NCI-H2171 treated with DMSO at 0.1 percent for 48 hours (cell line): ENCODE data around the gene ADARB2.
"Not testable (repeated sequence)": the region's sequence is repeated elsewhere in the genome, so short reads cannot be mapped to it uniquely, and the experiment has no call there.

Source experiments
- DNase-seq: peaks from one replicate; lab custom pipeline; 2025; lab: John Stamatoyannopoulos, UW

ADARB2 gene

GRCh38 chr10:1548146-1548545, 189.2 kb downstream of the ADARB2 start:
- no peak for DNase-seq

- no peak for DNase-seq
Measured at GRCh38 chr10:1546431-1547110, 190.8 kb downstream of the ADARB2 start.

GRCh38 chr10:1545524-1545923, 191.8 kb downstream of the ADARB2 start:
- no peak for DNase-seq

GRCh38 chr10:1544929-1545328, 192.4 kb downstream of the ADARB2 start:
- no peak for DNase-seq

GRCh38 chr10:1544209-1544673, 193.1 kb downstream of the ADARB2 start:
- no peak for DNase-seq

GRCh38 chr10:1543596-1543995, 193.7 kb downstream of the ADARB2 start:
- no peak for DNase-seq

GRCh38 chr10:1542941-1543340, 194.4 kb downstream of the ADARB2 start:
- no peak for DNase-seq

GRCh38 chr10:1540144-1540543, 197.2 kb downstream of the ADARB2 start:
- DNase-seq: no peak

GRCh38 chr10:1539216-1539615, 198.1 kb downstream of the ADARB2 start:
- no peak for DNase-seq

GRCh38 chr10:1538531-1539061, 198.7 kb downstream of the ADARB2 start:
- DNase-seq: no peak

- DNase-seq: no peak
Measured at GRCh38 chr10:1538121-1538520, 199.2 kb downstream of the ADARB2 start.

- DNase-seq: not testable (repeated sequence)
Measured at GRCh38 chr10:1537449-1537848, 199.9 kb downstream of the ADARB2 start.

- DNase-seq: peak; percentile 52
Measured at GRCh38 chr10:1536341-1536740, 201.0 kb downstream of the ADARB2 start.

- no peak for DNase-seq
Measured at GRCh38 chr10:1535301-1535965, 201.9 kb downstream of the ADARB2 start.

GRCh38 chr10:1534820-1535219, 202.5 kb downstream of the ADARB2 start:
- DNase-seq: no peak

GRCh38 chr10:1532636-1533035, 204.7 kb downstream of the ADARB2 start:
- DNase-seq: no peak

- no peak for DNase-seq
Measured at GRCh38 chr10:1531883-1532597, 205.3 kb downstream of the ADARB2 start.

- DNase-seq: no peak
Measured at GRCh38 chr10:1530871-1531517, 206.3 kb downstream of the ADARB2 start.

GRCh38 chr10:1529806-1530413, 207.4 kb downstream of the ADARB2 start:
- DNase-seq: no peak

- DNase-seq: no peak
Measured at GRCh38 chr10:1527951-1528350, 209.4 kb downstream of the ADARB2 start.

GRCh38 chr10:1526436-1527055, 210.8 kb downstream of the ADARB2 start:
- DNase-seq: peak; percentile 24
